Mammary epithelial cell (primary cell): ENCODE results near the gene NUP214.

Source experiments
- CTCF ChIP-seq, 2 donors: IDR thresholded peaks in 1 of 2; conservative IDR thresholded peaks in 1 of 2; 2 replicates each; pipeline ENCODE4 v1.5.1; 2011 to 2012; ENCODE audit warnings: inconsistent platforms in 2 of 2, low read length in 2 of 2, mild to moderate bottlenecking in 2 of 2, control low read depth in 1 of 2, low read depth in 1 of 2; ENCODE audit not compliant: insufficient read depth in 1 of 2; ENCODE audit errors: extremely low read depth in 1 of 2
- EZH2 ChIP-seq: IDR thresholded peaks from 2 replicates; pipeline ENCODE4 v1.6.1; 2012; ENCODE audit warnings: low read length, inconsistent platforms, borderline replicate concordance

DNA sequence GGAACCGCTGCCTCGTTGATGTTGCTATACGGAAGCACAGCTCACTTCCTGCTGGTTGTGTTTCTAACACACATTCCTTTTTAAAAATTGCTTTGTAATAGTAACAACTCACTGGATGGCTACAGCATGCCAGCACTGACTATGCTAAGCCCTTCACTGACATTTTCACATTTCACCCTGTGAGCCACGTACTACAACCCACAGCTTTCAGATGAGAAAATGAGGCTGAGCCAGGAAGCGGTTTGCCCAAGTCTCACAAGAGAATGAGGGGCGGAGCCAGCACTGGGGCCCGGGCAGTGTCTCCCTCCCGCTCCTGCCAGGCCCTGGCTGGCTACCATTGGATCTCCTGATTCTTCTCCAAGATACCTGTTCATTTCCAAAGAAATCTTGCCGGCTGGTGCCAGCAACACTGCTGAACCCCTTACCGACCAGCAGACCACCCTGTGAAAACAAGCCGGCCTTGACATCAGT is 112.6 kb downstream of the NUP214 start:
- no peak for TF ChIP-seq CTCF (conservative IDR thresholded peaks at IDR 0.05 in 1 of 2, IDR thresholded peaks at IDR 0.05 in 1 of 2; ENCODE audit: extremely low read depth in 1 of 2, insufficient read depth in 1 of 2, low read depth in 1 of 2, low read length in 2 of 2)
- TF ChIP-seq EZH2: no peak
